PC-9 (cell line): ENCODE measurements around the gene NXN. TPM values are rescaled to one million over a fixed set of nuclear protein-coding genes. Genes with fewer than 3 reads are reported as not detected.
"Not testable (repeated sequence)": the region's sequence is repeated elsewhere in the genome, so short reads cannot be mapped to it uniquely, and the experiment has no call there.

Source experiments
- BruUV-seq: library from RNA; stranded (reverse); fragments of 400-500 nt; replicated peaks from 2 replicates; lab custom pipeline; 2021; lab: Mats Ljungman, UMichigan
- CTCF ChIA-PET: fragments of 300-600 bp; sonication (Branson Sonifier 250); formaldehyde crosslinking; loops from one replicate; lab custom pipeline; 2022; ENCODE audit warnings: antibody characterized with exemption; lab: Charles Lee
- POLR2A ChIA-PET: fragments of 300-600 bp; sonication (Branson Sonifier 250); formaldehyde crosslinking; loops from one replicate; lab custom pipeline; 2022; ENCODE audit warnings: antibody characterized with exemption; ENCODE audit not compliant: unreplicated experiment; lab: Charles Lee
- DNase-seq, 2 experiments: peaks; one replicate each; pipeline versions ENCODE4 v3.0.0 to v3.0.0-alpha.2; 2015 to 2022; ENCODE audit warnings: mixed read lengths in 1 of 2
- H2AFZ ChIP-seq: fragments of 200-600 bp; sonication (generic); 2 replicates; pipeline ENCODE4 v1.8.1; 2017; ENCODE audit warnings: antibody characterized with exemption
- H3F3A ChIP-seq: fragments of 200-600 bp; sonication (generic); 2 replicates; pipeline ENCODE4 v1.8.1; 2017; ENCODE audit warnings: antibody characterized with exemption, mild to moderate bottlenecking, low read depth; ENCODE audit not compliant: insufficient read depth
- H3K27ac ChIP-seq: fragments of 200-600 bp; sonication (generic); 2 replicates; pipeline ENCODE4 v1.6.1; 2016; ENCODE audit warnings: mixed run types
- H3K27me3 ChIP-seq: fragments of 200-600 bp; sonication (generic); 2 replicates; pipeline ENCODE4 v1.6.1; 2016; ENCODE audit warnings: low read depth, mixed run types; ENCODE audit not compliant: insufficient read depth
- H3K36me3 ChIP-seq: fragments of 200-600 bp; sonication (generic); 2 replicates; pipeline ENCODE4 v1.6.1; 2016; ENCODE audit warnings: low read depth, mixed run types
- H3K4me1 ChIP-seq: fragments of 200-600 bp; sonication (generic); replicated peaks from 2 replicates; pipeline ENCODE4 v1.6.1; 2016; ENCODE audit warnings: mixed run types; ENCODE audit not compliant: insufficient read depth
- H3K4me2 ChIP-seq: fragments of 200-600 bp; sonication (generic); 2 replicates; pipeline ENCODE4 v1.6.1; 2017; ENCODE audit warnings: mixed run types
- H3K4me3 ChIP-seq: fragments of 200-600 bp; sonication (generic); 2 replicates; pipeline ENCODE4 v1.6.1; 2016; ENCODE audit warnings: mixed run types
- H3K79me2 ChIP-seq: fragments of 200-600 bp; sonication (generic); 2 replicates; pipeline ENCODE4 v1.6.1; 2017; ENCODE audit warnings: low read depth, mixed run types
- H3K9me2 ChIP-seq: fragments of 200-600 bp; sonication (generic); 2 replicates; pipeline ENCODE4 v1.8.1; 2017; ENCODE audit warnings: mild to moderate bottlenecking; ENCODE audit not compliant: insufficient read depth
- H3K9me3 ChIP-seq: fragments of 200-600 bp; sonication (generic); 2 replicates; pipeline ENCODE4 v1.8.1; 2016; ENCODE audit warnings: low read depth; ENCODE audit not compliant: insufficient read depth
- H4K20me1 ChIP-seq: fragments of 200-600 bp; sonication (generic); 2 replicates; pipeline ENCODE4 v1.8.1; 2017; ENCODE audit not compliant: insufficient read depth
- CTCF ChIP-seq: fragments of 200-600 bp; sonication (generic); conservative IDR thresholded peaks from 2 replicates; pipeline ENCODE4 v1.6.1; 2017; ENCODE audit warnings: mixed run types, antibody characterized with exemption, mild to moderate bottlenecking, moderate library complexity
- EZH2 ChIP-seq: fragments of 200-600 bp; sonication (generic); IDR thresholded peaks from 2 replicates; pipeline ENCODE4 v1.8.0; 2017; ENCODE audit warnings: antibody characterized with exemption, low read depth
- intact Hi-C: fragments of 100-400 bp; cut with micrococcal nuclease; formaldehyde crosslinking; loops from one replicate; pipeline ENCODE4 v1.10.0; 2022; ENCODE audit not compliant: unreplicated experiment
- total RNA-seq: library from RNA; stranded (reverse); gene quantifications from 2 replicates; pipeline ENCODE4 v1.2.3, GENCODE V29; 2021

NXN gene
- total RNA-seq, 1 experiment from 2014 or later, result 59.8 TPM

GRCh38 chr17:909642-910323 is 69.8 kb downstream of the NXN start:
- POLR2A ChIA-PET, result no interaction called here
- no TSS peak for BruUV-seq
- Histone ChIP-seq H3F3A (no peaks in the 10 kb centered on the region), H3K4me1 (no peaks in the 10 kb centered on the region), H3K4me2 (no peak overlapping the region), H3K4me3 (no peak overlapping the region), H3K9me2 (no peaks in the 10 kb centered on the region), H3K27me3 (no peaks in the 10 kb centered on the region), H4K20me1 (peaks cover 12% of the 10 kb centered on the region; the same call in 1 of the 2 replicates), H3K9me3 (no peaks in the 10 kb centered on the region), H2AFZ (no peak overlapping the region), H3K79me2 (no peaks in the 10 kb centered on the region), H3K36me3 (no peaks in the 10 kb centered on the region), H3K27ac (no peak overlapping the region)
- intact Hi-C loops, result no loop called here
- CTCF ChIA-PET, result no interaction called here
- TF ChIP-seq EZH2, result no peak
- TF ChIP-seq CTCF, result no peak
- no peak for DNase-seq

DNA sequence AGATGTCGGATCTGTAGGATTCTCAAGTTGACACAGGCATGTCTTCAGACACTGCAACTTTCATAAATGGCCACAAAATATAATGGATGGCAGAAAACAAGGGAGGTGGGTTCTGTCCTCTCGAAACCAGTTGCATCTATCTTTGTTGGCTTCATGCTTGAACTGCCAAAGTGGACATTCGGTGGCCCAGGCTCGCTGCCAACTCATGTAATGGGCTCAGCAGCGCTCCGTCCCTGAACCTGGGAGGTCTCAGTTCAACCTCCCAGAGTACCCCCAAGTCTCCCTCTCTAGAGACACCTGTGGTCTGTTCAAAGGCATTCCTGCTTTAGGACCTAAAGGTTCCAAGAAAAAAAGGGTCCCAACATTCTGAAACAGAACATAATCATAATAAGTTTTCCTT is 71.9 kb downstream of the NXN start:
- H3K9me2 ChIP-seq, result no peaks in the 10 kb centered on the region

DNA sequence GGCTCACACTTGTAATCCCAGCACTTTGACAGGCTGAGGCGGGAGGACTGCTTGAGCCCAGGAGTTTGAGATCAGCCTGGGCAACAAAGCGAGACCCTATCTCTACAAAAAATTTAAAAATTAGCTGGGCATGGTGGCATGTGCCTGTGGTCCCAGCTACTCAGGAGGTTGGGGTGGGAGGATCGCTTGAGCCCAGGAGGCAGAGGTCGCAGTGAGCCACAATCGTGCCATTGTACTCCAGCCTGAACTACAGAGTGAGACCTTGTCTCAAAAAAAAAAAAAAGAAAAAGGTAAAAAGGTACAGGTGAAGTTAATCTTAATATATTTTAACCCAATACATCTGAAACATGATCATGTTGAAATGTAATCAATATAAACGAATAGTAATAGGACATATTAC is 73.9 kb downstream of the NXN start:
- H3K27ac ChIP-seq, POLR2A ChIA-PET: not testable (repeated sequence)

More for the DNA sequence above, 71.9 kb downstream of the NXN start:
- ChIA-PET CTCF (no interaction called here), POLR2A (no interaction called here)
- Histone ChIP-seq H4K20me1 (peaks cover 6% of the 10 kb centered on the region; the same call in 1 of the 2 replicates), H3F3A (no peaks in the 10 kb centered on the region), H2AFZ (no peak overlapping the region), H3K4me2 (no peak overlapping the region), H3K4me3 (no peak overlapping the region), H3K9me3 (no peaks in the 10 kb centered on the region), H3K4me1 (no peaks in the 10 kb centered on the region), H3K36me3 (no peaks in the 10 kb centered on the region), H3K27me3 (no peaks in the 10 kb centered on the region), H3K27ac (no peak overlapping the region), H3K79me2 (no peaks in the 10 kb centered on the region)
- DNase-seq, result no peak
- TF ChIP-seq EZH2 (no peak), CTCF (no peak)
- BruUV-seq, result no TSS peak
- intact Hi-C loops, result no loop called here

More for the DNA sequence above, 73.9 kb downstream of the NXN start:
- H3K9me3 ChIP-seq, H3K9me2 ChIP-seq, H3K4me3 ChIP-seq, H2AFZ ChIP-seq, H3K36me3 ChIP-seq, BruUV-seq, H3K4me2 ChIP-seq, DNase-seq, H4K20me1 ChIP-seq, H3K79me2 ChIP-seq, H3K27me3 ChIP-seq, H3K4me1 ChIP-seq, intact Hi-C loops, H3F3A ChIP-seq: not testable (repeated sequence)
- CTCF ChIA-PET, result interaction anchor here (0.6 kb wide), 1 partner anchor 111 kb away, joined by 3 read pairs; no protein-coding TSS in a partner anchor
